ENCODE data around the gene MFN1.

MFN1 gene

GRCh38 chr3:179430277-179430870, 82.9 kb downstream of the MFN1 start:
- DNase-seq (ENCODE audit: low read depth): no peak

GRCh38 chr3:179432021-179432420, 84.5 kb downstream of the MFN1 start:
- no peak for DNase-seq (ENCODE audit: low read depth)

- DNase-seq (ENCODE audit: low read depth): no peak
Measured at GRCh38 chr3:179432451-179432850, 84.9 kb downstream of the MFN1 start.

- DNase-seq (ENCODE audit: low read depth): no peak
Measured at GRCh38 chr3:179436517-179436916, 89.0 kb downstream of the MFN1 start.

- no peak for DNase-seq (ENCODE audit: low read depth)
Measured at GRCh38 chr3:179438841-179439240, 91.3 kb downstream of the MFN1 start.
